ENCODE results near the gene MIA3. TPM values are rescaled to one million over a fixed set of nuclear protein-coding genes. Genes with fewer than 3 reads are reported as not detected.

Gene MIA3
- total and polyA plus RNA-seq, 2 donors (not counting 1 experiment from before 2014, with no cell fraction given) = 34.3 to 68.0 TPM

DNA sequence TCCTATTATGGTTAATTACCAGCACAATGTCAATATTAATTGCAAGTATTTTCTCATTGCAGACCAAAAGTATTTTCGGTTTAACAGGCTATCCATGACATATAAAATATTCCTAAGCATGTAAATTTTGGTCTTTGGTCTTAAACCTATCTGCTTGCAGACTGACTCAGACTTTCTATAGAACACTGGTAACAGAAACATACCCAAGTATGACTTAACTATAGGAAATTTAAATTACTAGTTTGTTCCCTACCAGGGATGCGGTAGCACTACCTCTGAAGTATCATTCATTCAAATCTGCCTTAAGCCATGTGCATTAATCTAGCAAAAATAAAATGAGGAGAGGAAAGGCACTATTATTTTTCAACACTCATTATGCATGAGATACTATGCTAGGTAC lies 31.1 kb upstream of the MIA3 start:
- Histone ChIP-seq H3K4me3 (replicated peaks in 1 of 4; ENCODE audit: control extremely low read depth in 1 of 4, insufficient read depth in 1 of 4, low read depth in 3 of 4, low read length in 4 of 4) (no peak overlapping the region), H2AFZ (ENCODE audit: low read length) (no peak overlapping the region), H3K36me3 (ENCODE audit: control insufficient read depth, insufficient read depth, low read length) (peaks cover 2% of the 10 kb centered on the region), H3K9ac (ENCODE audit: insufficient read depth, low read length) (no peak overlapping the region), H3K9me3 (ENCODE audit: control insufficient read depth, insufficient read depth, low read depth, low read length) (no peaks in the 10 kb centered on the region), H3K27ac (ENCODE audit: insufficient read depth, low read length) (no peak overlapping the region), H3K27me3 (ENCODE audit: control insufficient read depth, insufficient read depth, low read length) (no peaks in the 10 kb centered on the region), H4K20me1 (ENCODE audit: control insufficient read depth, extremely low read depth, insufficient read depth, low read length) (no peaks in the 10 kb centered on the region), H3K79me2 (ENCODE audit: control insufficient read depth, insufficient read depth, low read length) (peaks cover 15% of the 10 kb centered on the region), H3K4me2 (ENCODE audit: extremely low read depth, insufficient read depth, low read length) (no peak overlapping the region), H3K4me1 (ENCODE audit: control insufficient read depth, extremely low read depth, insufficient read depth, low read length) (peaks cover 6% of the 10 kb centered on the region)
- TF ChIP-seq EZH2 (IDR thresholded peaks at IDR 0.05; ENCODE audit: low read length, missing control alignments) = no peak
- TF ChIP-seq, protein P1, sequence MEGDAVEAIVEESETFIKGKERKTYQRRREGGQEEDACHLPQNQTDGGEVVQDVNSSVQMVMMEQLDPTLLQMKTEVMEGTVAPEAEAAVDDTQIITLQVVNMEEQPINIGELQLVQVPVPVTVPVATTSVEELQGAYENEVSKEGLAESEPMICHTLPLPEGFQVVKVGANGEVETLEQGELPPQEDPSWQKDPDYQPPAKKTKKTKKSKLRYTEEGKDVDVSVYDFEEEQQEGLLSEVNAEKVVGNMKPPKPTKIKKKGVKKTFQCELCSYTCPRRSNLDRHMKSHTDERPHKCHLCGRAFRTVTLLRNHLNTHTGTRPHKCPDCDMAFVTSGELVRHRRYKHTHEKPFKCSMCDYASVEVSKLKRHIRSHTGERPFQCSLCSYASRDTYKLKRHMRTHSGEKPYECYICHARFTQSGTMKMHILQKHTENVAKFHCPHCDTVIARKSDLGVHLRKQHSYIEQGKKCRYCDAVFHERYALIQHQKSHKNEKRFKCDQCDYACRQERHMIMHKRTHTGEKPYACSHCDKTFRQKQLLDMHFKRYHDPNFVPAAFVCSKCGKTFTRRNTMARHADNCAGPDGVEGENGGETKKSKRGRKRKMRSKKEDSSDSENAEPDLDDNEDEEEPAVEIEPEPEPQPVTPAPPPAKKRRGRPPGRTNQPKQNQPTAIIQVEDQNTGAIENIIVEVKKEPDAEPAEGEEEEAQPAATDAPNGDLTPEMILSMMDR (conservative IDR thresholded peaks at IDR 0.05 in 1 of 2, IDR thresholded peaks at IDR 0.05 in 1 of 2; ENCODE audit: low read depth in 1 of 2, low read length in 2 of 2) = no peak
- DNase-seq (ENCODE audit: low read depth in 2 of 2) = no peak

DNA sequence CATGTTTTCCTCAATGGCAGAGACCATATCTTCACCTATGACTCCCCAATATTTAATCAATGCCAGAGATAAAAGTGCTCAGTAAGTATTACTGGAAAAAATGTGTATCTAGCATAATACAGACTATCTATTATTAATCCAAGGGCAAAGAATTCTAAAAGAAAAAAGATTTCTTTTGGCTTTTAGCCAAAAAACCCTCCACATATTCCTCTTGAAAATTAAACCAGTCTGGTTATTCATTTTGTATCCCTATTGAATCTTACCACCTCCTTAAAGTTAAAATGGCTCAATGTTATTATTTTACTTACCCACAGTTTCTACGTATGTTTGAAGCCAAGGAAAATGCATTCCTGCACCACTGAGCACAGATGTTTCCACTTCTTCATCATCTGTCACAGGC lies 29.8 kb upstream of the MIA3 start:
- Histone ChIP-seq H3K4me1 (ENCODE audit: control insufficient read depth, extremely low read depth, insufficient read depth, low read length) (peaks cover 6% of the 10 kb centered on the region), H2AFZ (ENCODE audit: low read length) (no peak overlapping the region), H3K9ac (ENCODE audit: insufficient read depth, low read length) (no peak overlapping the region), H3K27me3 (ENCODE audit: control insufficient read depth, insufficient read depth, low read length) (no peaks in the 10 kb centered on the region), H3K4me3 (replicated peaks in 1 of 4; ENCODE audit: control extremely low read depth in 1 of 4, insufficient read depth in 1 of 4, low read depth in 3 of 4, low read length in 4 of 4) (no peak overlapping the region), H3K9me3 (ENCODE audit: control insufficient read depth, insufficient read depth, low read depth, low read length) (no peaks in the 10 kb centered on the region), H4K20me1 (ENCODE audit: control insufficient read depth, extremely low read depth, insufficient read depth, low read length) (no peaks in the 10 kb centered on the region), H3K27ac (ENCODE audit: insufficient read depth, low read length) (no peak overlapping the region), H3K36me3 (ENCODE audit: control insufficient read depth, insufficient read depth, low read length) (peaks cover 2% of the 10 kb centered on the region), H3K79me2 (ENCODE audit: control insufficient read depth, insufficient read depth, low read length) (peaks cover 15% of the 10 kb centered on the region), H3K4me2 (ENCODE audit: extremely low read depth, insufficient read depth, low read length) (peak overlapping the region; percentile 15)
- TF ChIP-seq, protein P1 (conservative IDR thresholded peaks at IDR 0.05 in 1 of 2, IDR thresholded peaks at IDR 0.05 in 1 of 2; ENCODE audit: low read depth in 1 of 2, low read length in 2 of 2) = no peak
- TF ChIP-seq EZH2 (IDR thresholded peaks at IDR 0.05; ENCODE audit: low read length, missing control alignments) = no peak
- no peak for DNase-seq (ENCODE audit: low read depth in 2 of 2)

DNA sequence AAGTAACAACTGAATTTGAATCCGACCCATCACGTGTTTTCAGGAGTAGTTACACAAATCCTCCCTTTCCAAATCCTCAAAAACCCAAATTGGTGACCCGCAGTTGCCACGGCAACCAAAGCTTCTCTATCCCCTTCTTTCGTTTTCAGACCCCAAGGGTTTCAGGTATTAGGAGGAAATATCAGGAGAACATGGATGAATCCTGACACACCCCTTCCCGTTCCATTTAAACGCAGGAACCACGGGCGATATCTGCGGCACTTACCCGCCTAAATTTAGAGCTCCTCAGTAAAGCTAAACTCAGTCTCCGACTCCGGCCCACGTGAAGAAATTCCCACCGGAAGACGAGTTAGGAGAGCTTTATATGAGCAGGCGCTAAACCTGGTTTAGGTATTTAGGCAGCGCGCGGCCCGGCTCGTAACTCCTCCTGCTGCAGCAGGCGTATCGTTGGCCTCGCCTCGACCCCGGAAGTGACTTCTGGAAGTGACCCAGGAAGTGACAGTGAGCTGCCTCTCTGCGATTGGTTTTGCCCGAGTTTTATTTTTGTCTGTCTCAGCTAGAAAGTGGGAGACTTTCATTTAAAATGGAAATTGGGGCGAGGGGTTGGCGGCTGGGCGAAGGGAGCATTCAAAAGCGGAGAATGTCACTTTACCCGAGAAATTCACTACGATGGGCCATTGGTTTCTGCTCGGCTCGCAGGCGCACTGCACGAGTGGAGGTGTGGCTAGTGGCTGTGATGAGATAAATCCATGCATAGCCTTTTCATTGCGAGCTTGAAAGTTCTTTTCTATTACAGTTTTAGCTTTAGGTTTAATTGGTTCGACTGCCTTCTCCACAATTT lies 28.2 kb upstream of the MIA3 start, which contains the start of gene TAF1A:
Gene TAF1A, minus strand, starts transcription at position 472 of the 841 bp plus-strand sequence.
- H3K27me3 ChIP-seq (ENCODE audit: control insufficient read depth, insufficient read depth, low read length) = no peaks in the 10 kb centered on the region
- H3K4me2 ChIP-seq (ENCODE audit: extremely low read depth, insufficient read depth, low read length) = peak within 1 kb of the TSS; percentile 98
- no peaks in the 10 kb centered on the region for H4K20me1 ChIP-seq (ENCODE audit: control insufficient read depth, extremely low read depth, insufficient read depth, low read length)
- no peaks in the 10 kb centered on the region for H3K9me3 ChIP-seq (ENCODE audit: control insufficient read depth, insufficient read depth, low read depth, low read length)
- H3K4me3 ChIP-seq (replicated peaks in 1 of 4; ENCODE audit: control extremely low read depth in 1 of 4, insufficient read depth in 1 of 4, low read depth in 3 of 4, low read length in 4 of 4) = peak within 1 kb of the TSS; percentile 72 to 91 (median 78)
- H2AFZ ChIP-seq (ENCODE audit: low read length) = peak within 1 kb of the TSS; percentile 75
- H3K79me2 ChIP-seq (ENCODE audit: control insufficient read depth, insufficient read depth, low read length) = peaks cover 15% of the 10 kb centered on the region
- H3K27ac ChIP-seq (ENCODE audit: insufficient read depth, low read length) = peak within 1 kb of the TSS; percentile 84
- DNase-seq (ENCODE audit: low read depth in 2 of 2) = peak; percentile 83
- peaks cover 2% of the 10 kb centered on the region for H3K36me3 ChIP-seq (ENCODE audit: control insufficient read depth, insufficient read depth, low read length)
- H3K9ac ChIP-seq (ENCODE audit: insufficient read depth, low read length) = peak within 1 kb of the TSS; percentile 58
- peaks cover 6% of the 10 kb centered on the region for H3K4me1 ChIP-seq (ENCODE audit: control insufficient read depth, extremely low read depth, insufficient read depth, low read length)
- TF ChIP-seq, protein P1 (conservative IDR thresholded peaks at IDR 0.05 in 1 of 2, IDR thresholded peaks at IDR 0.05 in 1 of 2; ENCODE audit: low read depth in 1 of 2, low read length in 2 of 2) = no peak
- no peak for TF ChIP-seq EZH2 (IDR thresholded peaks at IDR 0.05; ENCODE audit: low read length, missing control alignments)

Data from fibroblast of lung (primary cell).